ENCODE results near the gene B3GAT1.

DNA sequence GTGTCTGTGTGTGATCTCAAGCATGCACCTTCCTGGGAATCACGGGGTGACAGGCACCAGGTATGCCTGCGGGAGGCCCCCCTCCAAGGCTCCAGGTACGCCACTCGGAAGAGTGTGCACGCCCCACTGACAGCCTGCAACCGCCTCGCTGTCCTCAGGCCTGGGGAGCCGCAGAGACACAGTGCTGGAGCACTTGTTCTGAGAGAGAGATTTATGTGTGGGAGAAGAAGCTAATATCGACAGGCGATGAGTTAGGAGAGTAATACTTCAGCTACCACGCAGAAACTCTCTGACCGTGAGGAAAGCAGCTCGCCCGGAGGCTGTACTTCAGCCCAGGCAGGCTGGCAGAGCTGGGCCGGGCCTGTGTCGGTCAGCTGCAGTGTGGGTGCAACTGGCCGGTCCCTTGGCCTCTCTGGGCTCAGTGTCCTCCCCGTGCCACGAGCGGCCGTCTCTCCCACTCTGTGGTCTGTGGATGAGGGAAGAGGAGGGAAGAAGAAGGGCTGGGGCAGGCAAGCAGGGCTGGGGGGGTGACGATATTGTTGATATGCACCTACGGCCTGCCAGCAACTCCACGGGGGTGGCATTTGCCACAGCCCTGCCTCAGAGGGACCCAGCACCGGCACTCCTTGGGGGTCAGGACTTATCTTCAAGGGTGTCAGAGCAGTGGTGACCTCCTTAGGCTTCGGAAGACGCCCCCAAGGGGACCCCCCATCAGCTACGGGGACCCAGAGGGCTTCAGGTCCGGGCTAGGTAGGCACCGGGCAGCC, 7.3 kb downstream of the B3GAT1 start:
- TF ChIP-seq, protein P1, sequence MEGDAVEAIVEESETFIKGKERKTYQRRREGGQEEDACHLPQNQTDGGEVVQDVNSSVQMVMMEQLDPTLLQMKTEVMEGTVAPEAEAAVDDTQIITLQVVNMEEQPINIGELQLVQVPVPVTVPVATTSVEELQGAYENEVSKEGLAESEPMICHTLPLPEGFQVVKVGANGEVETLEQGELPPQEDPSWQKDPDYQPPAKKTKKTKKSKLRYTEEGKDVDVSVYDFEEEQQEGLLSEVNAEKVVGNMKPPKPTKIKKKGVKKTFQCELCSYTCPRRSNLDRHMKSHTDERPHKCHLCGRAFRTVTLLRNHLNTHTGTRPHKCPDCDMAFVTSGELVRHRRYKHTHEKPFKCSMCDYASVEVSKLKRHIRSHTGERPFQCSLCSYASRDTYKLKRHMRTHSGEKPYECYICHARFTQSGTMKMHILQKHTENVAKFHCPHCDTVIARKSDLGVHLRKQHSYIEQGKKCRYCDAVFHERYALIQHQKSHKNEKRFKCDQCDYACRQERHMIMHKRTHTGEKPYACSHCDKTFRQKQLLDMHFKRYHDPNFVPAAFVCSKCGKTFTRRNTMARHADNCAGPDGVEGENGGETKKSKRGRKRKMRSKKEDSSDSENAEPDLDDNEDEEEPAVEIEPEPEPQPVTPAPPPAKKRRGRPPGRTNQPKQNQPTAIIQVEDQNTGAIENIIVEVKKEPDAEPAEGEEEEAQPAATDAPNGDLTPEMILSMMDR (IDR thresholded peaks at IDR 0.05) = no peak
- no peak for TF ChIP-seq POLR2A (IDR thresholded peaks at IDR 0.05)
